DMS114 treated with DMSO at 0.1 percent for 48 hours (cell line): ENCODE measurements around the gene MTHFD2L.
"Not testable (repeated sequence)": the region's sequence is repeated elsewhere in the genome, so short reads cannot be mapped to it uniquely, and the experiment has no call there.

Experiments
- DNase-seq: peaks from one replicate; lab custom pipeline; 2025; ENCODE audit not compliant: unreplicated experiment; lab: John Stamatoyannopoulos, UW

MTHFD2L gene

GRCh38 chr4:74132188-74132587, 25.7 kb upstream of the MTHFD2L start:
- DNase-seq = not testable (repeated sequence)

DNA sequence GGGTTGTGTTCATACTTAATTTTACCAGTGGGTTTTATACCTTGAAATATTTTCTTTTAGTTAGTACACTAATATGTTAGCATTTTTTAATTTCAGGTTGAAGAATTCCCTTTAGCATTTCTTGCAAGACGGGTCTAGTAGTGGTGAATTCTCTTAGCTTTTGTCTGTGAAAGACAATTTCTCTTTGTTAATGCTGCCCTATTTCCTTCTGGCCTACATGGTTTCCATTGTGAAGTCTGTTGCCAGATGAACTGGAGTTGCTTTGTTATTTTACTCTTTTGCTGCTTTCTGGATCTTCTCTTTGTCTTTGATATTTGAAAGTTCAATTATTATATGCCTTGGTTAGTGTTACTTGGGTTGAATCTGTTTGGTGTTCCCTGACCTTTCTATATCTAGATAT, 25.0 kb upstream of the MTHFD2L start:
- no peak for DNase-seq

DNA sequence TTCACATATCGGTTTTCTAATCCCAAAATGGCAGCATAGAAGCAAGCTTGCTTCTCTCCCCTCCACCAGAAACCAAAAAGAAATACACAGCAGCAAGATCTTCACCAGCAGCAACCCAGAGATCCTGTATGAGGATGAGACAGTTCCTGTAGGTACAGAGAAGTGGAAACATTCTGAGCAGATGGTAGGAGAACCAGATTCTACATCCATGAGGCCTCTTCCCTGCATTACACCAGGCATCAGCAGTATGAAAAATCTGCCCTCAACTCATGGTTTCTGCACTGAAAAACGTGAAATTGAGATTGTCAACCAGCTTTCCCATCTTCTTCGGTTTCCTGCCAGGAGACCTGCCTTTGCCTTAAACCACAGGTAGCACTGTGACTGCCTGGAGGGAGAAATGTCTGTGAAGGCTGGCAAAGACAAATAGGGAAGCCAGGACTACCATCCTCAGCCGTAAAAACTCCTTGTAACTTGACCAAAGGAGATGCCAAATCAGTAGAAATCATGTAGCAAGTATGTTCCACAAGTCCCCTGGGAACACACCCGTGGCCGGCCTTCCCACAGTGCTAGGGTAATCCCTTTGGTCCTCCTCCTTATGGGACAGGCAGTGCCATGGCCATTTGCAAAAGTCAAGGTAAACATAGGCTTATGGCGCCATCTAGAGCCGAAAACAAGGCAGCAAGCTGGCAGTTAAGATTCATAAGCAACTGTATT, 24.0 kb upstream of the MTHFD2L start:
- peak; percentile 20 for DNase-seq

GRCh38 chr4:74134500-74134852, 23.4 kb upstream of the MTHFD2L start:
- DNase-seq = no peak

DNA sequence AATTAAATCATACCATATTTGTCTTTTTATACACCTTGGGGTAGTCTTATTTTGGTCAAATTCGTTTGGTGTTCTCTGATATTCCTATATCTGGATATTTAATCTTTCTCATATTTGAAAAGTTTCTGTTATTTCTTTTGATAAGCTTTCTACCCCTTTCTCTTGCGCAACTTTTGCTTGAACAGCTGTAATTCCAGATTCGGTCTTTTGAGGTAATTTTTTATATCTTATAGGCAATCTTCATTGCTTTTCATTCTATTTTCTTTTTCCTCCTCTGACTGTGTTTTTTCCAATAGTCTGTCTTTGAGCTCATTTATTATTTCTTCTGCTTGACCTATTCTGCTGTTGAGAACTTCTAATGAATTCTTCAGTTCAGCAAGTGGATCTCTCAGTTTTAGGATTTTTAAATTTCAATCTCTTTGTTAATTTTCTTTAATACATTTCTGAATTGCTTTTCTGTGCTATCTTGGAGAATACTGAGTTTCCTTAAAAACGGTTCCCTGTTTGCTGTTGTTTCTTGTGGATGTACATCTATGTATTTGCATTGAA, 11.3 kb upstream of the MTHFD2L start:
- DNase-seq = no peak

GRCh38 chr4:74148205-74148604, 9.7 kb upstream of the MTHFD2L start:
- DNase-seq = no peak

GRCh38 chr4:74152836-74153235, 5.1 kb upstream of the MTHFD2L start:
- DNase-seq = no peak

DNA sequence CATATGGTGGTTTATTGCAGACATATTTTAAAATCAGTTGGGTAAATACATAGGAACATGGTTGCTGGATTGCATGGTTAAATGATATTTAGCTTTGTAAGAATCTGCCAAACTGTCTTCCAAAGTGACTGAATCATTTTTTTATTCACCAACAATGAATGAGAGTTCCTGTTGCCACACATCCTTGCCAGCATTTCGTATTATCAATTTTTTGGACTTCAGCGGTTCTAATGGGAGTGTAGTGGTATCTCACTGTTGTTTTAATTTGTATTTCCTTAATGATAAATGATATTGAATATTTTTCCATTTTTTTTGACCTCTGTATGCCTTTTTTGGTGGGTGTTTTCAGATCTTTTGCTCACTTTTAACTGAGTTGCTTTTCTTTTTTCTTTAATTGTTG, 1.4 kb upstream of the MTHFD2L start:
- no peak for DNase-seq

GRCh38 chr4:74157154-74157553, 764 bp upstream of the MTHFD2L start:
- DNase-seq = no peak

DNA sequence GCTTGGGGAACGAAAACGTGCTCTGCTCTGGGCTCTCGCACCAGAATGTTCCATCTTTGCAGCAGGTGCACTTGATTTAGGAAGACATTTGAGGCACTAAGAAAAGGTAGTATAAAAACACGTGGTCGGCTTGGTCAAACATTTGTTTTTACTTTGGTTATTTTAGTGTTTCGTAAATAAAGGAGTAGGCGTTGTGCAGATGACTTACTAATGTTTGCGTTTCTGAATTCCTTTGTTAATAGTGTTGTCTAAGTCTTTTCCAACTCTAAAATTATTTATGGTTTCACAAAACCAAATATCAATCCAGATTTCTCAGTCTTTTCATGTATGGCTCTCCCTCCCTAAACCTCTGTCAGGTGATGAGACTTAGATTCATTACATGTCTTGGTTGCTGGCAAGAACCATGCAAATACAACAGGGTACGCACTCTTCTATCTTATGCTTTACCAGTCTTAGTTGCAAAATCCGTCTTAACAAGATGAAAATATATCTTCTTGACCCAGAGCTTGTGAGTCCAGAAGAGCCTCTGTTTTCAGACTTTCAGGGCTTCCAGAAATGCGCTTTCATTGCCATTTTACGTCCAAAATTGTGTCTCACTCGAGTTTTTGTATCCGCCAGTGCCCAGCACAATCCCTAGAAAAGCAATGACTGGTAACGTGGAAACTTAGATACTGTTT, 686 bp downstream of the MTHFD2L start:
- DNase-seq = peak; percentile 16

GRCh38 chr4:74159143-74159709, 1.3 kb downstream of the MTHFD2L start:
- DNase-seq = no peak

DNA sequence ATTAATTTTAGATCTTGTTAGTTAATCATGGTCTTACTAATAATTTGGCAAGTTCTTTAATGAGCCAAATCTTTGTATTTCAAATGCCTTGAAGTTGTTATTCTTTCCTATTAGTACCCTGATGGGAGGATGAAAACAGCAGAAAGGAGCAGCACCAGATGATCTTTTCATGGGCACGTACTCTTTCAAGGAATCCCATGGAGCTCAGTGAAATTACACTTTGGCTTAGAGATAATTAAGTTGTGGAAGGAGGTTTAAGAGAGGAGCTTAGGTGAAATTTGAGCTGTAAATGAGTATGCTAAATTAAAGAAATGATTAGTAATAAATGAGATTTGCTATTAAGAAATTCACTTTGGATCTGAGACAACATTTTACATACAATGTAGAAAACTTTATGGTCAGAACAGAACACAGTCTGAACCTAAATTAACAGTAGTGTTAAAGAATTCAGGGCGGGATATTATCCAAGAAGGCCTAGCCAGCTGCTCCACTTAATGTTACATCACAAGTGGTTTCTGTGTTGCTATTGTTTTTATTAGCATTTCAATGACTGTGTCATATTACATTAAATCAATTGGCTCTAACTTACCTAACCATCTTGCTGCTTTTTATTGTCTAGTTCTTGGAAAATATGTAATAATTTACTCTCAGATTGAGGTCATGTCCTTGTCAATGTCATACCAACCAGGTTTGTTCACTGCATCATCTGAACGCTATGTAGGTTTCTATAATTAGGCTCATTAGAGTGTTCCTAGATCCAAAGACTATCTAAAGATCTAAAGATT, 3.9 kb downstream of the MTHFD2L start:
- DNase-seq = no peak

- no peak for DNase-seq
These were observed 8.2 kb downstream of the MTHFD2L start for GRCh38 chr4:74166135-74166534.

DNA sequence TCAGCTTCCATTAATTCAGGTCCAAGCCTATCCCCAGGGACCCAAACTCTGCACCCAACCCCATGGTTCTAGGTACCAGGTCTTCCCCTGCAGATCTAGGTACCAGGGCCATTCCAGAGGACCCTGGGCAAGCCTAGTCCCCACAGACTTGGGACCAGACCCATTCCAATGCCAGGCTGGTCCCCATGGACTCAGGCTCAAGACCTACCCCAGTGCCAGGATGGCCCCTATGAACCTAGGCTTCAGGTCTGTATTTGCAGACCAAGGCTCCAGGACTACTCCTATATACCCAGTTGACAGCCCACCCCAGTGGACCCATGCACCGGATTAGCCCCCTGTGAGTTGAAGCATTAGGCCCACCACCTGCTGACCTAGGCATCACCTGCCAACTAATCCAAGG, 8.9 kb downstream of the MTHFD2L start:
- DNase-seq = no peak

- DNase-seq = no peak
These were observed 9.7 kb downstream of the MTHFD2L start for GRCh38 chr4:74167585-74167984.

DNA sequence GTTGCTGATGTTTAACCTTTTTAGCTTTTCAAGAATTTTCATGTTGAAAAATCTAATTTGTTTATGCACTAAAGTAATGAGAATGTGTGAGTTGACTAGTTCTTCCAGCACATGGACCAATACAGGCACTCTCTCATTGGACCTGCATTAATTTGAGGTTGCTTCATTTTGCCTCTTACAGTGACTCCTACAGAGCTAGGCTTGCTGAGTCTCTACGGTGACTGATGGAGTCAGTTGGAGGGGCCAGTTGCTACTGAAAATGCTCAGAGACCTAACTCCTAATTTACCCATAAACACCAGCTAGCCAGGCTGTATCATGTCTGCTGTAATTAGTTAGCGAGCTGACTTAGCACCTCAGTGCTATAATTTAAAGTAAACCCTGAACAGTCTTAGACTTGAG, 10.9 kb downstream of the MTHFD2L start:
- no peak for DNase-seq

DNA sequence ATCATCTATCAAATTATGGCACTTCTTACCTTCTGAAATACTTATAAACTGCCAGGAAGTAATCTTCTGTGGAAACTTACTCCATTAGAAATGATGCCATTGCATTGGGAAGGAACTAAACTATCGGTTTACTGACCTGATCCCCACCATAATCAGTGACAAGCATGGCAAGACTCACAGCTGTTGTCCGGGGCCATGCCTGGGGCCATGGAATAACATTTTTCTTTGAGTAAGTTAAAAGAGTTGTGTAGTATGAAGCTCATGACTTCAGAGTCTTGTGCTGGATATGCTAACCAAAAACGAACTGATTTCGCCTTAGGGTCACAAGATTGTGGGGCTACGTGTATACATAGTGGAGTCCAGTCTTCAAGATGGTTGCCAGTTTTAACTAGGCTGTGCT, 15.4 kb downstream of the MTHFD2L start:
- DNase-seq = no peak

DNA sequence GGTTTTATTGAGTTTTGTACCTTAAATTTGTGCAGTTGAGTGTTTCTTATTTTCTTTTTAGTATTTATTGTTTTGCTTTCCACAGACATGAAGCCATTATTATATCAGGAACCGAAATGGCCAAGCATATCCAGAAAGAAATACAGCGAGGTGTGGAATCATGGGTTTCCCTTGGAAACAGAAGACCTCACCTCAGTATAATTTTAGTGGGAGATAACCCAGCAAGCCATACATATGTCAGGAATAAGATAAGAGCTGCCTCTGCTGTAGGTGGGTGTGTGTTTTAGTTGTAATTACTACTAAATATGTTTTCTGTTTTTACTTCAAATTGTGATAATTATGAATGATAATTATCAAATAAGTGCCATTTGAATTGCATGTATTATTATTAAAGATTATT, 16.5 kb downstream of the MTHFD2L start:
- no peak for DNase-seq

DNA sequence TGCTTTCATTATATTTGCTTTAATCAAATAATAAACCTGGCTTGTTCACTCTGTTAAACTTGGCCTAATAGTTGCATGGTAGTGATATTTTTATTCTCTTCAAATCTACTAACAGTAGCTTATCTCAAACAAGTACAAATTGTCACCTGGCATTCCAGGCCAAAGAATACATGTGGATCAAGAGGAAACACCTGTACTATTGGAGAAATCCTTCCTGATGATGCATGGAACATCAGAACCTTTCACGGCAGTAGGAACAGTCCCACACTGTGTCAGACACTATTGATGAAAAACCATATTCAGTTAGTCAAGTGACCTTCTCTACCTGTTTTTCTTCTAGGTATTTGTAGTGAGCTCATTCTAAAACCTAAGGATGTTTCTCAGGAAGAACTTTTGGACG, 17.0 kb downstream of the MTHFD2L start:
- DNase-seq = no peak

DNA sequence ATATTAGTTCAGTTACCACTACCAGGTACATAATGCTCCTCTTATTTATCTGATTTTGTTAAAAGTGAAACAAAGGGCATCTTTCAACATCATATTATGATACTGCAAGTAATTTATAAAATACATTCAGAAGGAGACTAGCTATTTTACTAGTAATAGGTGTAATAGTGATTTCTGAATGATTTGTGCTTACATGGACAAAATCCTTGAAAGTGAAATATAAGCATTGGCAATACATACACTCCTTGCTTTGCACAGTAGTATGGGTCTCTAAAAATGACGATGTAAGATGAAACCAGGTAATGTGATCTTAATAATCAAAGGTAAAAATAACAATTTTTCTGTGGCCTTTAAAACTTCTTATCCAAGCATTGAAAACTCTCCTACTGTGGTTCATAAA, 17.5 kb downstream of the MTHFD2L start:
- no peak for DNase-seq

DNA sequence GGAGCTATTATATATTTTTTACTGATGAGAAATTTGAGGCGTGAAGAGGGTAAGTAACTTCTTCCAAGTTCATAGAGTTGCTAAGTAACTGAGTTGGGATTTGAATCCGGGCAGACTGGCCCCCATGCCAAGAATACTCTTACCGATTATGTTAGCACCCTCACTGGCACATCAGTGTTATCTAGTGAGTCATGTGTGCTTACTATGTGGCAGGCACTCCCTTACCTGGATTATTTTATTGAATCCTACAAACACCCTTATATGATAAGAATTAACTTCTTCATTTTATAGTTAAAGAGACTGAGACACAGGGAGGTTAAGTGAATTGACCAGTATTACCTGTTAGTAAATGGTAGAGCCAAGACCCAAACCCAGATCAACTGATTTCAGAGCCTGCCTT, 20.9 kb downstream of the MTHFD2L start:
- no peak for DNase-seq

- DNase-seq = no peak
These were observed 23.3 kb downstream of the MTHFD2L start for GRCh38 chr4:74181219-74181618.
